ENCODE data around the gene TIMM13.

TIMM13 gene

DNA sequence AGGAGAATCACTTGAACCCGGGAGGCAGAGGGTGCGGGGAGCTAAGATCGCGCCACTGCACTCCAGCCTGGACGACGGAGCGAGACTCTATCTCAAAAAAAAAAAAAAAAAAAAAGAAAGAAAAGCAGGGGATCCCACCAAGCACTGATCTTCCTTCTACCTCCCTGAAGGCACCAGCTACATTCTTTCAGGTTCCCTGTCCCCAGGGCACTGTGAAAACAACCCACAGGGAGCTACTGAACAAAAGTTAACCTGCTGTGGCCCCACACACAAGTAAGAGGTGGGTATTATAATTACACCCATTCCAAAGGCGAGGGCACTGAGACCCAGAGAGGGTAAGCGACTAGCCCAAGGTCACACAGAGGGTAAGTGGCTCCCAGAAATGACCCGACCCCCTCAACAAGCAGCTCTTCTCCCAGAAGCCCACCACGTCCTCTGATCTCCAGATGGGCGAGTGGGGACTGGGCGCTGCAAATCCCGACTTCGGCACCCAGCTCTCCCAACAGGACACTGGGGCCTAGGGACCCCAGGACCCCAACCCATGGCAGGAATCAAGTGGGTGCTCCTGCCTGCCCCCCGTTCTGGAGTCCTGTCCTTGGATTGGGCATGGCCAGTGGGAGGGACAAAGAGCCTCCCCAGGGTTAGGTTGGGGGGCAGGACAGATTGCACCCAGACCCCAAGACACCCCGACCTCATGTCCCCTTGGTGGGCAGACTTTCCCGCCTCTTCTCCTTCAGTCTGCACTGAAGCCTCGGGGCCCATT lies 27.0 kb upstream of the TIMM13 start:
- ChIA-PET CTCF (interaction anchor here (1.2 to 2.0 kb wide), 3 partner anchors 29 to 159 kb away, joined by 3 to 5 read pairs (median 3); no protein-coding TSS in a partner anchor), POLR2A (interaction anchor here (0.5 to 2.9 kb wide), 4 partner anchors 13 to 596 kb away, joined by 3 to 20 read pairs (median 6); partner anchors contain the start of genes GADD45B and TIMM13)
- DNase-seq (ENCODE audit: extremely low spot score) = no peak
- TF ChIP-seq CTCF (IDR thresholded peaks at IDR 0.05; ENCODE audit: control extremely low read depth, extremely low read depth, low read depth, missing control alignments) = no peak

DNA sequence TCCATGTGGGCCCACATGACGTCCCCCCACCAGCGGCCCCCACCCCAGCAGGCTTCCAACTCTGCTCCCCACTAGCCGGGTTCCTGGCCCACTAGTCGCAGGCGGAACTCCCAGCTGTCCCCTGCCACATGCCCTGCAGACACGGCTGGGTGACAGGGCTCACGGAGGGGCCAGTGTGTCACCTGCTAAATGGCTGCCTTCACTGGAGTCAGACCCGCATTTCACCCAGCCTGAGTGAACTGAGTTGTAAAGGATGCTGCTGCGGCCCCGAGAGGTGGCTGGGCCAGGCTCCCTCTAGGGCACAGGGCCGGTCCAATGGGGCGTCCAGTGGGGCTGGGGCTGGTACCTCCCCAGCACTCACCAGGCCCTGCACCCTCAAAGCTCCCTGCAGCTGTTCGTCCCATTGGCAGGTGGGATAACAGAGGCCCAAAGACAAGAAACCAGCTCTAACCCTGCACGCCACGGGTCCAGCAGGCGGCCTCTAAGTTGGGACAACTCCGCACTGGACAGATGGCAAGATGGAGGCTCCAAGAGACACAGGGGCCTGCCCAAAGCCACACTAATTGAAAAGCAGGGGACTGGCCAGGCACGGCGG lies 26.1 kb upstream of the TIMM13 start:
- no peak for TF ChIP-seq CTCF (IDR thresholded peaks at IDR 0.05; ENCODE audit: control extremely low read depth, extremely low read depth, low read depth, missing control alignments)
- POLR2A ChIA-PET = interaction anchor here (0.6 to 2.9 kb wide), 2 partner anchors 23 to 282 kb away, joined by 5 to 20 read pairs; partner anchors contain the start of gene GADD45B
- no peak for DNase-seq (ENCODE audit: extremely low spot score)
- CTCF ChIA-PET = interaction anchor here (1.2 to 2.0 kb wide), 3 partner anchors 28 to 160 kb away, joined by 3 to 5 read pairs (median 3); no protein-coding TSS in a partner anchor

GRCh38 chr19:2451741-2452140 lies 24.4 kb upstream of the TIMM13 start:
- DNase-seq (ENCODE audit: extremely low spot score) = no peak
- no peak for TF ChIP-seq CTCF (IDR thresholded peaks at IDR 0.05; ENCODE audit: control extremely low read depth, extremely low read depth, low read depth, missing control alignments)
- POLR2A ChIA-PET = no interaction called here
- CTCF ChIA-PET = no interaction called here

DNA sequence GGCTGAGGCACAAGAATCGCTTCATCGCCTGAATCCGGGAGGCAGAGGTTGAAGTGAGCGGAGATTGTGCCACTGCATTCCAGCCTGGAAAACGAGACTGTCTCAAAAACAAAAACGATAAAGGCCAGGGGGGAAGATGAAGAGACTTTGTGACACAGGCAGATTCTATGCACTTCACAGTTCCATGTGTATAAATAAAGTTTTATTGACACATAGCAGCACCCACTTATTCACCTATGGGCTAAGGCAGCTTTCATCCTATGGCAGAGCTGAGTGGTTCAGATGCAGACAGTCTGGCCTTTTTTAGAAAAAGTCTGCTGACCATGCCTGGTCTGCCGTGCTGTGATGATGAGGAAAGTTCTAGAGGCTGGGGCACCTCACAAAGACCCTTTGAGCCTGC lies 23.8 kb upstream of the TIMM13 start:
- ChIA-PET POLR2A (no interaction called here), CTCF (no interaction called here)
- no peak for TF ChIP-seq CTCF (IDR thresholded peaks at IDR 0.05; ENCODE audit: control extremely low read depth, extremely low read depth, low read depth, missing control alignments)
- no peak for DNase-seq (ENCODE audit: extremely low spot score)

DNA sequence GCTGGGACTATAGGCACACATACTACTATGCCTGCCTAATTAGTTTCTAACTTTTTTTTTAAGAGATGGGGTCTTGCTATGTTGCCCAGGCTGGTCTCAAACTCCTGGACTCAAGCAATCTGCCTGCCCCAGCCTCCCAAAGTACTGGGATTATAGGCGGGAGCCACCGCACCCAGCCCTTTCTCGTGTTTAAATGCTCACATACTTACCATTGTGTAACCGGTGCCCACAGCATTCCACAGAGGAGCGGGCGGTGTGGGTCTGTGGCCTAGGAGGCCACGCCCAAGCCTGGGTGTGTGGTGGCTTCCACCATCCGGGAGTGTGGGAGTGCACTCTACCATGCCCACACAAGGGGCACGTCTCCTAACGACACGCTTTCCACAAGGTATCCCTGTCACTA lies 21.6 kb upstream of the TIMM13 start:
- no peak for TF ChIP-seq CTCF (IDR thresholded peaks at IDR 0.05; ENCODE audit: control extremely low read depth, extremely low read depth, low read depth, missing control alignments)
- ChIA-PET POLR2A (interaction anchor here (1.8 kb wide), 1 partner anchor 27 kb away, joined by 5 read pairs; the partner anchor contains the start of gene GADD45B), CTCF (interaction anchor here (1.5 kb wide), 1 partner anchor 188 kb away, joined by 4 read pairs; no protein-coding TSS in a partner anchor)
- DNase-seq (ENCODE audit: extremely low spot score) = no peak

- DNase-seq (ENCODE audit: extremely low spot score) = peak; percentile 54
- POLR2A ChIA-PET = interaction anchor here (0.6 to 1.2 kb wide), 2 partner anchors 30 to 293 kb away, joined by 4 to 6 read pairs; partner anchors contain the start of gene GADD45B
Measured at GRCh38 chr19:2446381-2446780, 19.0 kb upstream of the TIMM13 start.

More at GRCh38 chr19:2446381-2446780, 19.0 kb upstream of the TIMM13 start:
- TF ChIP-seq CTCF (IDR thresholded peaks at IDR 0.05; ENCODE audit: control extremely low read depth, extremely low read depth, low read depth, missing control alignments) = no peak
- CTCF ChIA-PET = interaction anchor here (0.8 to 1.5 kb wide), 4 partner anchors 16 to 202 kb away, joined by 3 to 4 read pairs (median 3); no protein-coding TSS in a partner anchor

Measured in GM10248 (cell line).